ENCODE data around the gene ZFHX3.

ZFHX3 gene

GRCh38 chr16:73023752-73024570 lies 24.0 kb downstream of the ZFHX3 start:
- Histone ChIP-seq H3K4me3 (ENCODE audit: low read length) (no peak overlapping the region), H3K27me3 (ENCODE audit: insufficient read depth, low read length) (peaks cover 65% of the 10 kb centered on the region), H3K9ac (ENCODE audit: low read depth, low read length) (no peak overlapping the region), H3K27ac (ENCODE audit: low read depth, low read length) (no peak overlapping the region), H3K4me1 (ENCODE audit: insufficient read depth, low read length) (no peaks in the 10 kb centered on the region), H3K36me3 (ENCODE audit: insufficient read depth, low read length) (no peaks in the 10 kb centered on the region), H3K9me3 (ENCODE audit: insufficient read depth, low read depth, low read length) (no peaks in the 10 kb centered on the region)
- 83% methylated on average over 22 of the region's 22 CpGs for WGBS

- Histone ChIP-seq H3K4me1 (ENCODE audit: insufficient read depth, low read length) (no peaks in the 10 kb centered on the region), H3K27me3 (ENCODE audit: insufficient read depth, low read length) (peaks cover 59% of the 10 kb centered on the region), H3K36me3 (ENCODE audit: insufficient read depth, low read length) (no peaks in the 10 kb centered on the region), H3K4me3 (ENCODE audit: low read length) (no peak overlapping the region), H3K9me3 (ENCODE audit: insufficient read depth, low read depth, low read length) (no peaks in the 10 kb centered on the region), H3K27ac (ENCODE audit: low read depth, low read length) (no peak overlapping the region), H3K9ac (ENCODE audit: low read depth, low read length) (no peak overlapping the region)
- 96% methylated on average over 10 of the region's 10 CpGs for WGBS
Measured at GRCh38 chr16:73023320-73023719, 24.6 kb downstream of the ZFHX3 start.

- no peak overlapping the region for H3K9ac ChIP-seq (ENCODE audit: low read depth, low read length)
- no peak overlapping the region for H3K4me3 ChIP-seq (ENCODE audit: low read length)
- WGBS: 93% methylated on average over 7 of the region's 7 CpGs
- no peak overlapping the region for H3K27ac ChIP-seq (ENCODE audit: low read depth, low read length)
- no peaks in the 10 kb centered on the region for H3K36me3 ChIP-seq (ENCODE audit: insufficient read depth, low read length)
- no peaks in the 10 kb centered on the region for H3K9me3 ChIP-seq (ENCODE audit: insufficient read depth, low read depth, low read length)
- H3K27me3 ChIP-seq (ENCODE audit: insufficient read depth, low read length): peaks cover 51% of the 10 kb centered on the region
- no peaks in the 10 kb centered on the region for H3K4me1 ChIP-seq (ENCODE audit: insufficient read depth, low read length)
Measured at GRCh38 chr16:73022534-73022933, 25.4 kb downstream of the ZFHX3 start.

GRCh38 chr16:73021866-73022495 lies 25.9 kb downstream of the ZFHX3 start:
- WGBS: 87% methylated on average over 12 of the region's 12 CpGs
- no peaks in the 10 kb centered on the region for H3K9me3 ChIP-seq (ENCODE audit: insufficient read depth, low read depth, low read length)
- no peaks in the 10 kb centered on the region for H3K36me3 ChIP-seq (ENCODE audit: insufficient read depth, low read length)
- peaks cover 46% of the 10 kb centered on the region for H3K27me3 ChIP-seq (ENCODE audit: insufficient read depth, low read length)
- H3K9ac ChIP-seq (ENCODE audit: low read depth, low read length): no peak overlapping the region
- no peak overlapping the region for H3K4me3 ChIP-seq (ENCODE audit: low read length)
- H3K4me1 ChIP-seq (ENCODE audit: insufficient read depth, low read length): no peaks in the 10 kb centered on the region
- H3K27ac ChIP-seq (ENCODE audit: low read depth, low read length): no peak overlapping the region

- Histone ChIP-seq H3K27ac (ENCODE audit: low read depth, low read length) (no peak overlapping the region), H3K9ac (ENCODE audit: low read depth, low read length) (no peak overlapping the region), H3K27me3 (ENCODE audit: insufficient read depth, low read length) (peaks cover 32% of the 10 kb centered on the region), H3K9me3 (ENCODE audit: insufficient read depth, low read depth, low read length) (no peaks in the 10 kb centered on the region), H3K4me3 (ENCODE audit: low read length) (no peak overlapping the region), H3K4me1 (ENCODE audit: insufficient read depth, low read length) (no peaks in the 10 kb centered on the region), H3K36me3 (ENCODE audit: insufficient read depth, low read length) (no peaks in the 10 kb centered on the region)
- WGBS: 89% methylated on average over 12 of the region's 12 CpGs
Measured at GRCh38 chr16:73020409-73020884, 27.5 kb downstream of the ZFHX3 start.

- Histone ChIP-seq H3K27me3 (ENCODE audit: insufficient read depth, low read length) (peaks cover 25% of the 10 kb centered on the region), H3K36me3 (ENCODE audit: insufficient read depth, low read length) (no peaks in the 10 kb centered on the region), H3K27ac (ENCODE audit: low read depth, low read length) (no peak overlapping the region), H3K9me3 (ENCODE audit: insufficient read depth, low read depth, low read length) (no peaks in the 10 kb centered on the region), H3K9ac (ENCODE audit: low read depth, low read length) (no peak overlapping the region), H3K4me3 (ENCODE audit: low read length) (no peak overlapping the region), H3K4me1 (ENCODE audit: insufficient read depth, low read length) (no peaks in the 10 kb centered on the region)
- 91% methylated on average over 19 of the region's 19 CpGs for WGBS
Measured at GRCh38 chr16:73019457-73020362, 28.2 kb downstream of the ZFHX3 start.

- Histone ChIP-seq H3K9me3 (ENCODE audit: insufficient read depth, low read depth, low read length) (no peaks in the 10 kb centered on the region), H3K27me3 (ENCODE audit: insufficient read depth, low read length) (peaks cover 17% of the 10 kb centered on the region), H3K36me3 (ENCODE audit: insufficient read depth, low read length) (no peaks in the 10 kb centered on the region), H3K27ac (ENCODE audit: low read depth, low read length) (no peak overlapping the region), H3K4me1 (ENCODE audit: insufficient read depth, low read length) (no peaks in the 10 kb centered on the region), H3K9ac (ENCODE audit: low read depth, low read length) (no peak overlapping the region), H3K4me3 (ENCODE audit: low read length) (no peak overlapping the region)
- 85% methylated on average over 19 of the region's 19 CpGs for WGBS
Measured at GRCh38 chr16:73018821-73019456, 29.0 kb downstream of the ZFHX3 start.

GRCh38 chr16:73017321-73017720 lies 30.6 kb downstream of the ZFHX3 start:
- Histone ChIP-seq H3K36me3 (ENCODE audit: insufficient read depth, low read length) (no peaks in the 10 kb centered on the region), H3K9me3 (ENCODE audit: insufficient read depth, low read depth, low read length) (no peaks in the 10 kb centered on the region), H3K4me1 (ENCODE audit: insufficient read depth, low read length) (no peaks in the 10 kb centered on the region), H3K27me3 (ENCODE audit: insufficient read depth, low read length) (peaks cover 6% of the 10 kb centered on the region; the same call in 1 of the 2 replicates), H3K27ac (ENCODE audit: low read depth, low read length) (no peak overlapping the region), H3K4me3 (ENCODE audit: low read length) (no peak overlapping the region), H3K9ac (ENCODE audit: low read depth, low read length) (no peak overlapping the region)
- WGBS: 93% methylated on average over 5 of the region's 5 CpGs

GRCh38 chr16:73016488-73016830 lies 31.5 kb downstream of the ZFHX3 start:
- WGBS: 91% methylated on average over 2 of the region's 2 CpGs
- Histone ChIP-seq H3K4me1 (ENCODE audit: insufficient read depth, low read length) (0 out of 2 replicates have a peak, but pooled peaks cover 2% of the 10 kb centered on the region), H3K27me3 (ENCODE audit: insufficient read depth, low read length) (no peaks in the 10 kb centered on the region; the same call in 1 of the 2 replicates), H3K4me3 (ENCODE audit: low read length) (no peak overlapping the region), H3K9me3 (ENCODE audit: insufficient read depth, low read depth, low read length) (no peaks in the 10 kb centered on the region), H3K27ac (ENCODE audit: low read depth, low read length) (no peak overlapping the region), H3K36me3 (ENCODE audit: insufficient read depth, low read length) (no peaks in the 10 kb centered on the region), H3K9ac (ENCODE audit: low read depth, low read length) (no peak overlapping the region)

- 0 out of 2 replicates have a peak, but pooled peaks cover 2% of the 10 kb centered on the region for H3K4me1 ChIP-seq (ENCODE audit: insufficient read depth, low read length)
- H3K4me3 ChIP-seq (ENCODE audit: low read length): no peak overlapping the region
- 95% methylated on average over 16 of the region's 18 CpGs for WGBS
- H3K9me3 ChIP-seq (ENCODE audit: insufficient read depth, low read depth, low read length): no peaks in the 10 kb centered on the region
- H3K36me3 ChIP-seq (ENCODE audit: insufficient read depth, low read length): no peaks in the 10 kb centered on the region
- no peaks in the 10 kb centered on the region; the same call in 1 of the 2 replicates for H3K27me3 ChIP-seq (ENCODE audit: insufficient read depth, low read length)
- no peak overlapping the region for H3K27ac ChIP-seq (ENCODE audit: low read depth, low read length)
- no peak overlapping the region for H3K9ac ChIP-seq (ENCODE audit: low read depth, low read length)
Measured at GRCh38 chr16:73015612-73016487, 32.1 kb downstream of the ZFHX3 start.
